HEK293T (cell line): ENCODE data around the gene GALNT18.

Source experiments
- ELF4 ChIP-seq: fragments of 450-650 bp; IDR thresholded peaks from 2 replicates; pipeline ENCODE4 v1.6.1; 2017; ENCODE audit warnings: antibody characterized with exemption
- FOXA1 ChIP-seq: fragments of 450-650 bp; IDR thresholded peaks from 2 replicates; pipeline ENCODE4 v1.6.1; 2016; ENCODE audit warnings: mild to moderate bottlenecking
- FOXK2 ChIP-seq: fragments of 450-650 bp; IDR thresholded peaks from 2 replicates; pipeline ENCODE4 v1.6.1; 2016; ENCODE audit warnings: mild to moderate bottlenecking
- FOXM1 ChIP-seq: fragments of 450-650 bp; IDR thresholded peaks from 2 replicates; pipeline ENCODE4 v1.6.1; 2017; ENCODE audit warnings: mild to moderate bottlenecking, borderline replicate concordance
- NFRKB ChIP-seq: fragments of 450-650 bp; IDR thresholded peaks from 2 replicates; pipeline ENCODE4 v1.6.1; 2016; ENCODE audit warnings: mild to moderate bottlenecking, moderate library complexity
- SP1 ChIP-seq: fragments of 450-650 bp; IDR thresholded peaks from 2 replicates; pipeline ENCODE4 v1.6.1; 2017
- ZNF384 ChIP-seq: fragments of 450-650 bp; IDR thresholded peaks from 2 replicates; pipeline ENCODE4 v1.6.1; 2016

GRCh38 chr11:11237070-11237832, 384.6 kb downstream of the GALNT18 start:
- no peak for TF ChIP-seq NFRKB
- TF ChIP-seq ELF4: no peak
- TF ChIP-seq FOXK2: no peak
- no peak for TF ChIP-seq SP1
- TF ChIP-seq ZNF384: no peak
- TF ChIP-seq FOXA1: no peak
- no peak for TF ChIP-seq FOXM1
